Uterus (tissue), 2 donors: Measurements from ENCODE around the gene ABHD6.

Experiments used
- POLR2A ChIP-seq, 2 donors: fragments of 450-650 bp; IDR thresholded peaks; one replicate each; pipeline ENCODE4 v1.6.1; 2016; ENCODE audit warnings: antibody characterized with exemption in 2 of 2, mild to moderate bottlenecking in 1 of 2, moderate library complexity in 1 of 2
- TF ChIP-seq, protein P1 (sequence below), 4 experiments: fragments of 200-600 bp in 2 of 4; fragments of 450-650 bp in 2 of 4; sonication (generic) in 2 of 4; IDR thresholded peaks; one replicate each; pipeline ENCODE4 v1.5.1; 2016 to 2019; ENCODE audit warnings: antibody characterized with exemption in 4 of 4, mild to moderate bottlenecking in 2 of 4, moderate library complexity in 1 of 4

DNA sequence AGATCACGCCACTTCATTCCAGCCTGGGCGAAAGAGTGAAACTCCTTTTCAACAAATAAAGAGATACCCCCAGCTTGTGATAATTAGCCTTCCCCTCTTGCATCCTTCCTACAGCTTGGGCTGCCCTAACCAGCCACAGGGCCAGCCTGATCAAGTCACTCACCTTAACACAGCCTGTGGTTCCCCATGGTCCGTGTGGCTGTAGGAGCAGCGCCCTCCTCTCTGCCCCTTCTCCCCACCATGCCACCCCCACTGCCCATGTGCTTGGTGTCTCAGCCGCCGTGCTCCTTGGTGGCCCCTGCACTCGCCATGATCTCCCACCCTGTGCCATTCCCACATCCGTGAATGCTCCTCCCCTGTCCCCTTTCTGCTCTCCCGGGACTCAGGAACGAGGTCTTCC, 55.3 kb downstream of the ABHD6 start:
- TF ChIP-seq POLR2A (IDR thresholded peaks at IDR 0.05), result no peak
- TF ChIP-seq, protein P1, sequence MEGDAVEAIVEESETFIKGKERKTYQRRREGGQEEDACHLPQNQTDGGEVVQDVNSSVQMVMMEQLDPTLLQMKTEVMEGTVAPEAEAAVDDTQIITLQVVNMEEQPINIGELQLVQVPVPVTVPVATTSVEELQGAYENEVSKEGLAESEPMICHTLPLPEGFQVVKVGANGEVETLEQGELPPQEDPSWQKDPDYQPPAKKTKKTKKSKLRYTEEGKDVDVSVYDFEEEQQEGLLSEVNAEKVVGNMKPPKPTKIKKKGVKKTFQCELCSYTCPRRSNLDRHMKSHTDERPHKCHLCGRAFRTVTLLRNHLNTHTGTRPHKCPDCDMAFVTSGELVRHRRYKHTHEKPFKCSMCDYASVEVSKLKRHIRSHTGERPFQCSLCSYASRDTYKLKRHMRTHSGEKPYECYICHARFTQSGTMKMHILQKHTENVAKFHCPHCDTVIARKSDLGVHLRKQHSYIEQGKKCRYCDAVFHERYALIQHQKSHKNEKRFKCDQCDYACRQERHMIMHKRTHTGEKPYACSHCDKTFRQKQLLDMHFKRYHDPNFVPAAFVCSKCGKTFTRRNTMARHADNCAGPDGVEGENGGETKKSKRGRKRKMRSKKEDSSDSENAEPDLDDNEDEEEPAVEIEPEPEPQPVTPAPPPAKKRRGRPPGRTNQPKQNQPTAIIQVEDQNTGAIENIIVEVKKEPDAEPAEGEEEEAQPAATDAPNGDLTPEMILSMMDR (IDR thresholded peaks at IDR 0.05), result no peak
